Measurements from ENCODE around the gene PPIA. TPM values are rescaled to one million over a fixed set of nuclear protein-coding genes. Genes with fewer than 3 reads are reported as not detected.
A peak's percentile ranks its signal among the peaks of the same experiment; 100 is the strongest.

The PPIA gene
- total RNA-seq, 1 experiment from 2014 or later = 2,409 TPM

- Histone ChIP-seq H3K18ac (ENCODE audit: insufficient read length, low read depth, low read length) (no peak overlapping the region), H3K79me2 (ENCODE audit: insufficient read depth, low read length) (no peaks in the 10 kb centered on the region), H2AFZ (ENCODE audit: low read length) (no peak overlapping the region), H2BK12ac (ENCODE audit: insufficient read length, low read depth, low read length) (no peak overlapping the region), H3K4ac (ENCODE audit: low read depth, low read length) (no peak overlapping the region), H3T11ph (ENCODE audit: low read length) (no peak overlapping the region), H4K8ac (replicated peaks; ENCODE audit: insufficient read length, low read depth, low read length) (no peak overlapping the region), H3K79me1 (ENCODE audit: insufficient read depth, low read depth, low read length, poor library complexity, severe bottlenecking) (no peaks in the 10 kb centered on the region), H3K27me3 (ENCODE audit: insufficient read depth, low read length) (no peaks in the 10 kb centered on the region), H2AK5ac (ENCODE audit: insufficient read length, low read length) (no peak overlapping the region), H4K91ac (ENCODE audit: insufficient read length, low read depth, low read length) (no peak overlapping the region), H3K4me2 (ENCODE audit: insufficient read depth, insufficient read length, low read length) (no peak overlapping the region), H4K20me1 (ENCODE audit: control insufficient read depth, insufficient read depth, insufficient read length) (no peaks in the 10 kb centered on the region), H3K4me1 (ENCODE audit: insufficient read depth, low read length) (no peaks in the 10 kb centered on the region), H3K23ac (ENCODE audit: insufficient read length, low read depth, low read length) (no peak overlapping the region), H3K27ac (ENCODE audit: insufficient read length, low read depth, low read length) (no peak overlapping the region), H3K23me2 (ENCODE audit: insufficient read length, low read depth, low read length, poor library complexity, severe bottlenecking) (no peaks in the 10 kb centered on the region), H3K14ac (ENCODE audit: insufficient read depth, low read length) (no peak overlapping the region), H2BK120ac (ENCODE audit: low read depth, low read length, poor library complexity, severe bottlenecking) (no peak overlapping the region), H2BK20ac (ENCODE audit: low read depth, low read length, poor library complexity, severe bottlenecking) (no peak overlapping the region), H3K9me3 (ENCODE audit: control insufficient read depth, low read depth, low read length) (no peaks in the 10 kb centered on the region), H4K5ac (ENCODE audit: insufficient read length, low read depth, low read length) (no peak overlapping the region), H3K9ac (ENCODE audit: extremely low read depth, insufficient read length, low read length) (no peak overlapping the region), H2BK5ac (ENCODE audit: insufficient read length, low read length) (no peak overlapping the region), H3K56ac (ENCODE audit: insufficient read length, low read depth, low read length) (no peak overlapping the region), H2BK15ac (ENCODE audit: low read depth, low read length) (no peak overlapping the region)
- peaks cover 11 to 19% of the 10 kb centered on the region in 2 experiments for H3K4me1 Mint-ChIP-seq
- H3K36me3 Mint-ChIP-seq (ENCODE audit: insufficient read depth in 1 of 3, low read depth in 3 of 3) = peaks cover 43 to 82% (median 80%) of the 10 kb centered on the region in 3 experiments; a peak in 6 of 7 replicates
- no peak overlapping the region for H3K27ac Mint-ChIP-seq
- 0 out of 3 replicates have a peak, but pooled peaks have one; percentile 18 for TF ChIP-seq CTCF (conservative IDR thresholded peaks at IDR 0.05)
- WGBS (ENCODE audit: extremely low coverage, insufficient read length, low lambda C conversion rate) = no CpG with 5 or more reads among the region's 22 CpGs
- no peak overlapping the region for H3K4me3 Mint-ChIP-seq
- DNase-seq = no peak
- no peaks in the 10 kb centered on the region for H3K27me3 Mint-ChIP-seq (ENCODE audit: low read depth)
- 0 out of 5 replicates have a peak, but pooled peaks cover 0 to under 1% of the 10 kb centered on the region in 2 experiments for H3K9me3 Mint-ChIP-seq
Observed at GRCh38 chr7:44764665-44765578, 31.6 kb upstream of the PPIA start.

All from H9 (cell line).